ENCODE data around the gene KRTAP4-1.
"Not testable (repeated sequence)": the region's sequence is repeated elsewhere in the genome, so short reads cannot be mapped to it uniquely, and the experiment has no call there.

The KRTAP4-1 gene

DNA sequence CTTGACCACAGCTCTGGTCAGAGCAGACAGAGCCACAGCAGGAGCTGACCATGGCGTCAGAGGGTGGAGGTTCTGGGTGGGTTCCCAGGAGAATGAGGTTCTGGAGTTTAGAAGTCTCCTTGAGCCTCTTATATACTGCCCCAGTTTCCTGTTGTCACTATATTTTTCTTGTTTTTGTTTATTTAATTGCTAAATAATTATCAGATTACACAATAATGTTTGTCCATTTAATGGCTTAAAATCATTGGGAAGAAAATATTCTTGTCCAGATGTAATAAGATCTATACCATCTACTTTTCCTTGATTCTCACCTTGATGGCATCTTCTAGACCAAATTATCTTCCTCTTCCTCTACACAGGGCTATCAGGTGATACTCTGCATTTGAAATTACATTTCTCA is 16.6 kb downstream of the KRTAP4-1 start, which contains the start of gene KRTAP4-3:
Gene KRTAP4-3 (minus strand): TSS at position 101 of the 400 bp plus-strand sequence. CDS start 49 bp downstream, at position 52.
- DNase-seq, result no peak

DNA sequence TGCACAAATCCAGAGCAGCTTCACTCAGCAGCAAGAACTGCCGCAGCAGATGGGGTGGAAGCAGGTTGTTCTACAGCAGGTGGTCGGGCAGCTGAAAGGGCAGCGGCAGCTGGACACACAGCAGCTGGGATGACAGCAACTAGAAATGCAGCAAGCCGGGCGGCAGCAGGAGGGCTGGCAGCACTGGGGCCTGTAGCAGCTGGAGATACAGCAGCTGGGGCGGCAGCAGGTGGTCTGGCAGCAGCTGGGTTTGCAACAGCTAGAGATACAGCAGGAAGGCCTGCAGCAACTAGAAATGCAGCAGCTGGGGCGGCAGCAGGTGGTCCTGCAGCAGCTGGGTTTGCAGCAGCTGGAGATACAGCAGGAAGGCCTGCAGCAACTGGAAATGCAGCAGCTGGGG is 17.1 kb downstream of the KRTAP4-1 start:
- no peak for DNase-seq

DNA sequence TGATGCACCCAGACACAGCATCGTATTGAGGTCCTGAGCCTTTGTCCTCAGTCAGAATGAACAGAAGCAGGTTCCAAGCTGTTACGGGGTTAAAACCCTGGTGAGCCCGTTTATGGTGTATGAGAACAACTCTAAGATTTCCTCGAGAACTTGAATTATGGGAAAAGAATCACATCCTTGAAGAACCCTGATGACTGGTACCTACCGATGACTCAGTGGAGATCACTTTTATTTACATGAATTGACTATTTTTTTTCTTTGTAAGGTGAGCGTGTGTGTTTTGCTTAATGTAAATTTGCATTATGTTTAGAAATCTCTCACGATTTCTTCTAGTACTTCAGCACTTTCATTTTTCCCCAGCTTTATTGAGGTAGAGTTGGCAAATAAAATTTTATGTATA is 20.9 kb downstream of the KRTAP4-1 start:
- no peak for DNase-seq

DNA sequence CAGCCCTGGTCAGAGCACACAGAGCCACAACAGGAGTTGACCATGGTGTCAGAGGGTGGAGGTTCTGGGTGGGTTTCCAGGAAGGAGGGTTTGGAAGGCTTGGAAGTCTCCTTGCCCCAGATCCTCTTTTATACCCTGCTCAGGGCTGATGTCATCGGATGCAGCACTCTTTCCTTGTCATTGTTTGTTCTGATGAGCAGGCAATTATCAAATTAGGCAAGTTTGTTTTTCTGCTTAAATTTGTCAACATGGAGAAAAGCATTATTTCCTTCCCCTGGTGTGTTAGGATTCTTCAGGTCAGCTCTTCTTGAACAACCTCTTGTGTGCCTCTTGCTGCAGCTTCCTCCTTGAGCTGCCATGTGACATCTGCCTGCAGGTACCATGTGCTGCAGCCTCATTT is 24.1 kb downstream of the KRTAP4-1 start, which contains the start of gene KRTAP4-4:
Gene KRTAP4-4 (minus strand): TSS at position 101 of the 400 bp plus-strand sequence. CDS start 57 bp downstream, at position 44.
- DNase-seq, result no peak

DNA sequence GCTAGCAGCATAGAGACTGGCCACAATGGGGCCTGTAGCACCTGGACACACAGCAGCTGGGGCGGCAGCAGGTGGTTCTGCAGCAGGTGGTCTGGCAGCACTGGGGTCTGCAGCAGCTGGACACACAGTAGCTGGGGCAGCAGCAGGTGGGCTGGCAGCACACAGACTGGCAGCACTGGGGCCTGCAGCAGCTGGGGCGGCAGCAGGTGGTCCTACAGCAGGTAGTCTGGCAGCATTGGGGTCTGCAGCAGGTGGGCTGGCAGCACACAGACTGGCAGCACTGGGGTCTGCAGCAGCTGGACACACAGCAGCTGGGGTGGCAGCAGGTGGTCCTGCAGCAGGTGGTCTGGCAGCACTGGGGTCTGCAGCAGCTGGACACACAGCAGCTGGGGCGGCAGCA is 24.5 kb downstream of the KRTAP4-1 start:
- DNase-seq, result not testable (repeated sequence)

DNA sequence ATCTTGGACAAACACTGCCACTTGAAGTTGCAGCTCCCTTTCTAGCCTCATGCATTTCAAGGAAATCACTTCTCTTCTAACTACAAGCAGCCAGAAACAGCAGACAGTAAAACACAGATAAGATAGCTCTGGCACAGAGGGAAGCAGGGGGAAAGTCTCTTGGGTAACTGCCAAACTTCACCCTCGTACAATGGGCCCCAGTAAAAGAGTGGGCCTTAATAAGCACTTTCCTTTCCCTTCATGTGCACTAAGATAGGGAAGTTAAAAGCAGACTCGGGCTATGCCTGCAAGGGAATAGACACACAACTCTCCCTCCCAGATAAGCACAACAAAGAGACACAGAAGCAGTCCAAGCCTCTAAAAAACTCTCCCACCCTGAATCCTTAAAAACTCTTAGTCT is 30.9 kb downstream of the KRTAP4-1 start:
- DNase-seq, result no peak

DNA sequence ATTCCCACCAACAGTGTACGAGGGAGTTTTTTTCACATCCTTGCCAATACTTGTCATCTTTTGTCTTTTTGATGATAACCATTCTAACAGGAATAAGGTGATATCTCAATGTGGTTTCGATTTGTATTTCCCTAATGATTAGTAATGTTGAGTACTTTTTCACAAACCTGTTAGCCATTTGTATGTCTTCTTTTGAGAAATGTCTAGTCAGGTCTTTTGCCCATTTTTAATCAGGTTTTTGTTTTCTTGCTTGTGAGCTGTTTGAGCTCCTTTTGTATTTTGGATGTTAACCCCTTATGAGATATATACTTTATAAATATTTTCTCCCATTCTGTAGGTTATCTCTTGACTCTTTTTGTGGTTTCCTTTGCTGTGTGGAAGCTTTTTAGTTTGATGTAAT is 33.2 kb downstream of the KRTAP4-1 start:
- DNase-seq, result no peak

DNA sequence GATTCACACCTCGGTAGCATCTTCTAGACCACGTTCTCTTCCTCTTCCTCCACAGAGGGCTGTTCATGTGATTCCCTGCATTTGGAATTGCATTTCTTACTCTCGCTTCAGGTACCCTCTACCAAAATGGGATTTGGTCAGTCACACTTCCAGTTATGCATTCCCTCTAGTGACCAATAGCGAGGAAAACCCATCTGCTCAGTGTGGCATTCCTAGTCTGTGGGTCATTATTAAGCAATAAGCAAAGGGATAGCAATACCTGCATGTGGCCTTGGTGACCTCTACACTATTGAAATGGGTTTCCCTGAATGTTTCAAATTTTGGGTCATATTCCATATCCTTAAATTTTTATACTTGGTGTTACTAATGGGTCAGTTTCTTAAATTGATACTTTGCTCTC is 34.7 kb downstream of the KRTAP4-1 start:
- DNase-seq, result no peak

DNA sequence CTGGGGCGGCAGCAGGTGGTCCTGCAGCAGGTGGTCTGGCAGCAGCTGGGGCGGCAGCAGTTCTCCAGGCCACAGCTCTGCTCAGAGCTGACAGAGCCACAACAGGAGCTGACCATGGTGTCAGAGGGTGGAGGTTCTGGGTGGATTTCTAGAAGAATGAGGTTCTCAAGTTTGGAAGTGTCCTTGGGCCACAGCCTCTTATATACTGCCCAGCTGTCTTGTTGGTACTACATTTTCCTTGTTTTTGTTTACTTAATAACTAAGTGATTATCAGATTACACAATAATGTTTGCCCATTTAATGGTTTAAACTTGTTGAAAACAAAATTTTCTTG is 35.1 kb downstream of the KRTAP4-1 start, which contains the start of gene KRTAP4-5:
Gene KRTAP4-5 (minus strand): TSS at position 174 of the 334 bp plus-strand sequence. CDS start 58 bp downstream, at position 116.
- DNase-seq, result no peak

DNA sequence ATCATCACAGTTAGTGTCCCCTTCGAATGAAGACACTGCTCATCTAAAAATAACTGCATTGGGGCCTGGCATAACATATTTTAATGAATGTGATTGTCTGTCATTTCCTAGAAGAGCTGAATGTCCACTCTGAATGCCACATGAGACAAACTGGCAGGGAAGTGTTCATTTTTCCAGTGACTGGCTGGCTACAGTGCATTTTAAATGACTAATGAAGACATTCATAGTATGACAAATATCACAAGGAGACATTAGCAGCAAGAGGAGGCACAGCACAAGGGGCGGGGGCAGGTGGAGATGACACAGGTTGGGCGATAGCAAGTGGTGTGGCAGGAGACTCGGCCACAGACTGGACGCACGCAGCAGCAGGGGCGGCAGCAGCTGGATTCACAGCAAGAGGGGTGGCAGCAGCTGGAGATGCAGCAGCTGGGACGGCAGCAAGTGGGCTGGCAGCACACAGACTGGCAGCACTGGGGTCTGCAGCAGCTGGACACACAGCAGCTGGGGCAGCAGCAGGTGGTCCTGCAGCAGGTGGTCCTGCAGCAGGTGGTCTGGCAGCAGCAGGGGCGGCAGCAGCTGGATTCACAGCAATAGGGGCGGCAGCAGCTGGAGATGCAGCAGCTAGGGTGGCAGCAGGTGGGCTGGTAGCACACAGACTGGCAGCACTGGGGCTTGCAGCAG is 35.6 kb downstream of the KRTAP4-1 start:
- DNase-seq, result not testable (repeated sequence)

DNA sequence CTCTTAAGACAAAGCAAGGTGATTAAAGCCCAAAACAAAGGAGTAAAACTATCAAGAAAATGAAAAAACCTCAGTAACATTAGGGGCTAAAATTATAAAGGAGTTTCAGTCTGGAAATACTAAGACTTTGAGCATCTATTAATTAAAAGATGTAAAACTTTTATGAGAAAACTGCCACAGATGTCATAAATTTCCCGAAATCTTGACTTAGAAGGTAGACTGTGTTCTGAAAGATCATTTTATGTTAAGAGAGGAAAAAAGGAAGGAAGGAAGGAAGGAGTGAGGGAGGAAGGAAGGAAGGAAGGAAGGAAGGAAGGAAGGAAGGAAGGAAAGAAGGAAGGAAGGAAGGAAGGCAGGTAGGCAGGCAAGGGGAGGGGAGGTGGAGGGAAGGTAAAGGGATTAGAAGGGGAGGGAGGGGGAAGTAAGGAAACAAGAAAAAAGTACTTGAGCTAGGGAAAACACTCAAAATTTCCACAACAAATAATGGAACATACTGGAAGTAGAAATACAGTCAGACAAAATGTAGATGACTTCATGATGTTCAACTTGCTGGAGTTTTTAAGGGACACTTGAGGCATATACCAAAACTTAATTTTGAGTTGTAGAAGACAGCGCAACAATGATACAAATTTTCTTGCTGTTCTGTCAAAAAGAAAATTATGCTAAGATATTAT is 37.0 kb downstream of the KRTAP4-1 start:
- no peak for DNase-seq

DNA sequence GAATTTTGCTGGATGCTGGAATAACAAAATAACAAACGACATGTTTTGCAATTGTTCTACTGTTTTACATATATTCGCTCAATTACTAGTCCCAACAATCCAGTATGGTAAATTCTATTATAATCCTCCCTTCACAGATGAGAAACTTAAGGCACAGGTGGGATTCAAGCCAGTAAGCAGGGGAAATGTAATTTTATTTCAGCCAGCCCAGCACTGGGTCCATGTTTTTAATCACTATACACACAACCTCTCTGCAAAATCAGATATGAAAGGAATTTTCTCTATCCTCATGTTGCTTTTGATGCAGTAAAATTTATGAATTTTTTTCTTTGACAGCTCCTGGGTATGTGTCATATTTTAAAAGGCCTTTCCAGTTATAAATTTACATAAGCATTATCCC is 39.5 kb downstream of the KRTAP4-1 start:
- no peak for DNase-seq

DNA sequence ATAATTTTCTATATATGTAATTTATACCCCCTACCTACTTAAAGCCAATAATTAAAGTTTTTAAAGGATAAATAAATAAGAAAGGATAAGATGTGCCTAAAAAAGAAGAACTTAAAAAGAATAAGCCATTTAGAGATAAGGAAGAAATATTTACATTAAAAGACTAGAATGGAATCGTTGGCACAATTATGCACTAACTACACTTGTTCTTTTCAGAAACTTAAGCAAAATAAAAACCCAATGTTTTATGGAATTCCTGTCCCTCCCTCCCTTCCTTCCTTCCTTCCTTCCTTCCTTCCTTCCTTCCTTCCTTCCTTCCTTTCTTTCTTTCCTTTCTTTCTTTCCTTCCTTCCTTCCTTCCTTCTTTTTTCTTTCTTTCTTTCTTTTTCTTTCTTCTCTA is 39.9 kb downstream of the KRTAP4-1 start:
- no peak for DNase-seq

DNA sequence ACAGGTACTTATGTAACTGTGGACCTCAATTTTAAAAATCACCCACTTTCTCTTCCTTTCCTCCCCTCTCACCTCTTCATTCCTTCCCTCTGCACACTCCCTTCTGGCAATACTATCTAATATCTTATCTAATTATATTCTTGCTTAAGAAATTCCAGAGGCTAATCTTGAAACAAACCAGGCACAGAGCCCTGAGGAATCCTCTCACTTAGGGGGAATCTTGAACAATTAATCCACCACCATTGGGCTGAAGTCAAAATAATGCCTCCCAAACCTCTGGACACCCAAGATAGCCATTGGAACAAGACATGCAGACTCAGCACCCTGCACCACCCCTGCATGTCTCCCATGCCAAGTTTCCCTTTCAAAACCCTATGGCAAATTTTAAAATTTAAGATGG is 43.4 kb downstream of the KRTAP4-1 start:
- DNase-seq, result no peak

DNA sequence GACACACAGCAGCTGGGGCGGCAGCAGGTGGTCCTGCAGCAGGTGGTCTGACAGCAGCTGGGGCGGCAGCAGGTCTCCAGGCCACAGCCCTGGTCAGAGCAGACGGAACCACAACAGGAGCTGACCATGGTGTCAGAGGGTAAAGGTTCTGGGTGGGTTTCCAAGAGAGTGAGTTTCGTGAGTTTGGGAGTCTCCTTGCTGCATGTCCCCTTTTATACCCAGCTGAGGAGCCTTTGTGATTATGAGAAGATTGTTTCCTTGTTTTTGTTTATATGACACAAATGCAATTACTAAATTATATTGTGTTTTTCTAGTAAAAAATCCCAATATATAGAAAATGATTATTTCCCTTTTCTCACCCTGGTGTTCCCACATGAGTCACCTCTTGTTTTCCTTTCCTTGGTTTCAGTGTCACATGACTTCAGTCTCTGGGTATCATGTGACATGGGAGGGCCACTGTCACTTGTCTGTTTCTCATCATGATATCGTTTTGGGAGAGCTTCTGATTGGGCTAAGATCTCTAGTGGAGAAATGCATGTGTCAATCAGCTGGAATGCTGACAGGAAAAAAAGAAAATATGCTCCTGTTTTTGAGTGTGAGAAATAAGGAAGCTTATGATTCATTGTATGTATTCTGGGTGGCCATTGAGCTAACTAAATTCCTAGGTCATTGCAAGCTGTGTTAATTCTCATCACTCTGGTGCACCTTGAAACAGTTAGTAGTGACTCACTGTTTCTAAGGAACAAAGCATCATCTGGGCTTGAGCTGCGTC is 44.2 kb downstream of the KRTAP4-1 start, which contains the start of gene KRTAP4-6:
Gene KRTAP4-6 (minus strand): TSS at position 185 of the 772 bp plus-strand sequence. CDS start 57 bp downstream, at position 128.
- no peak for DNase-seq

DNA sequence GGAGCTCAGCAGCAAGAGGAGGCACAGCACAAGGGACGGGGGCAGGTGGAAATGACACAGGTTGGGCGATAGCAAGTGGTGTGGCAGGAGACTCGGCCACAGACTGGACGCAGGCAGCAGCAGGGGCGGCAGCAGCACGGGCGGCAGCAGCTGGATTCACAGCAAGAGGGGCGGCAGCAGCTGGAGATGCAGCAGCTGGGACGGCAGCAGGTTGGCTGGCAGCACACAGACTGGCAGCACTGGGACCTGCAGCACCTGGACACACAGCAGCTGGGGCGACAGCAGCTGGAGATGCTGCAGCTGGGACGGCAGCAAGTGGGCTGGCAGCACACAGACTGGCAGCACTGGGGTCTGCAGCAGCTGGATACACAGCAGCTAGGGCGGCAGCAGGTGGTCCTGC is 44.8 kb downstream of the KRTAP4-1 start:
- not testable (repeated sequence) for DNase-seq

Data from CD4-positive, alpha-beta T cell treated with Interleukin-10 for 1 hour (primary cell).